Activated CD4-positive, alpha-beta T cell treated with anti-CD3 and anti-CD28 coated beads, Interleukin-2, amount 50 U/mL, for 48 hours (primary cell): ENCODE measurements around the gene BMX.

ENCODE experiments used
- DNase-seq, 2 experiments: peaks; one replicate each; pipeline ENCODE4 v3.0.0-alpha.2; 2020

The BMX gene

GRCh38 chrX:15500497-15500966 is at the start of gene BMX:
TSS of gene BMX (plus strand) at chrX:15500807. CDS start at chrX:15508354, 7,547 bp downstream.
- DNase-seq: no peak

DNA sequence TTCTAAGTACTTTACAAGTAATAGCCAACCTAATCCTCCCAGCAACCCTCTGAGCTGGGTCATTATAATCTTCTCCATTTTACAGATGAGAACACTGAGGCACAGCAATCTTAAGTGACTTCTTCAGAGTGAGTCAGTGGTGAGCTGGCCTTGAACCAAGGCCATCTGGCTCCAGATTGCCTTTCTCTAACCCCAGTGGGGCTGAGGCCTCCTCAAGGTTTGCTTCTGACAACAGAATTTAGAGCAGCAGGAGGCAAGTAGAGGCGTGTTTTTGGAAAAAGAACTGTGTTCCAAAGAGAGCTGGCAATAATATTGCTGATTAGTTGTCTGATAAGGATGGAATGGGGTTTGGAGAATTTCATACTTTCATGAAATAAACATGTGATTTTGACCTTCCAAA is 48.7 kb upstream of the BMX start:
- no peak for DNase-seq

- DNase-seq: no peak
Observed at GRCh38 chrX:15464704-15465103, 35.9 kb upstream of the BMX start.

DNA sequence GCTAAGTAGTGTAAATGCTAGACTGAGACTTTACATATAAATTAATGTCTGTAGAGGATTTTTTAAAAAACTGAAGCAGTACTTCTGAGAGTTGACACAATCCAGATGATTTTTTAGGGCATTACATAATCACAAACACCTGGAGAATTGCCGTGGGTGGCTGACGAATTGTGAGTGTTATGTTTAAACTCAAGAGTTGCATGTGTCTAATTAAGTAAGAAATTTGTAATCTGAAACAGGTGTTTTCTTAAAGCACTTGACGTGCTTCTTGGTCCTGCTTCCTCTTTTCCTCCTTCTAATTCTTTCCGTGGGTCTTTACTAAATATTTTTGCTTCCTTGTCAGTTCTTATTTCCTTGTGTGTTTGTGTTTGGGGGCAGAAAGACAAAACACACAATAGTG is 35.3 kb upstream of the BMX start:
- DNase-seq: no peak

- DNase-seq: peak in 1 of 2 experiments; percentile 6
Observed at GRCh38 chrX:15465896-15466651, 34.5 kb upstream of the BMX start.

DNA sequence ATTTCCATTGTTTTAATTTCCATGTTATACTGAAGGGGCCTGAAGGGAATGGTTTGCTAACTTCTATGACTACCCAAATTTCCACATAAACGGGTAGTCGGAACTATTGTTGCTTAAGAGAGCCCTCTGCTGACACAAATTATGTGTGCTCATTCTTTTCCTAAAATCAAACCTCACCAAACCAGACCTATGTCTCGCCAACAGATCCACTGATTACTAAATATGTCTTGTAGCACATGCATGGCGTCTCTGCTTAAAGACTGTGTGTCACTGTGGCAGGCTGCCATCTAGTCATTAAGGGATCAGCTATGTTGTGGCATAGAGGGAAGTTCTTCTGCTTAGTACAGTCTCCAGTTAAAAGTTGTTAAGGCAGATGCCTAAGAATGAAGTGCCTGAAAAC is 32.6 kb upstream of the BMX start:
- DNase-seq: no peak

GRCh38 chrX:15469613-15470012 is 31.0 kb upstream of the BMX start:
- no peak for DNase-seq

GRCh38 chrX:15471028-15471427 is 29.6 kb upstream of the BMX start:
- peak; percentile 52 to 66 for DNase-seq

- no peak for DNase-seq
Observed at GRCh38 chrX:15472531-15472930, 28.1 kb upstream of the BMX start.

DNA sequence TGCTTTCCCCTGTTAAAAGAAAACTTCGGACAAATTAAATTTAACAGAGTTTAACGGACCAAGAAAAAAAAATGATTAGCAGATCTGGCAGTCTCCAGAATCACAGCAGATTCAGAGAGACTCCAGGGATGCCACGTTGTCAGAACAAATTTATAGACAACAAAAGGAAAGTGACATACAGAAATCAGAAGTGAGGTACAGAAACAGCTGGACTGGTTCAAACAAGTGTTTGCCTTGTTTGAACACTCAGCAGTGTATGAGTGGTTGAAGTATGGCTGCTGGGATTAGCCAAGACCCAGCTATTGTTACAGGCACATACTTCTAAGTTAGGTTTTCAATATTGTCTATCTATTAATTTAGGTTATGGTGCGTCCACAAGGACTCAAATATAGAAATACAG is 26.6 kb upstream of the BMX start:
- DNase-seq: no peak

DNA sequence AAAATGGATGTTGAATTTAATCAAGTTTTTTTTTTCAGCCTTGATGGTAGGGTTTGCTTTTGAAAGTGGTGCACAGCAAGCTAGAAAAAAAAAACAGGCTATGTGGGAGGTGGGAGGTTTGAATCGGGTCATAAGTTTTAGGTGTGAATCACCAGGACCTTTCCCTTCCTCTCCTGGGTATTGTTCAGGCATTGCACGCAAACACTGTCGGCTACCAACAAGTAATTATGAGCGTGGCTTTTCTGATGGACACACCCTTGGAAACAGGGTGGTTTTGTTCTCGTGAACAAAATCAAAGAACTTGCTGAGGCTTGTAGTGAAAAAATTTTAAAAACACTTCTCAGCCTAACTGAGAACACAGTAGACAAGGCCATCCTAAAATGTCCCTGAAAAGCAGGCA is 25.6 kb upstream of the BMX start:
- DNase-seq: no peak

DNA sequence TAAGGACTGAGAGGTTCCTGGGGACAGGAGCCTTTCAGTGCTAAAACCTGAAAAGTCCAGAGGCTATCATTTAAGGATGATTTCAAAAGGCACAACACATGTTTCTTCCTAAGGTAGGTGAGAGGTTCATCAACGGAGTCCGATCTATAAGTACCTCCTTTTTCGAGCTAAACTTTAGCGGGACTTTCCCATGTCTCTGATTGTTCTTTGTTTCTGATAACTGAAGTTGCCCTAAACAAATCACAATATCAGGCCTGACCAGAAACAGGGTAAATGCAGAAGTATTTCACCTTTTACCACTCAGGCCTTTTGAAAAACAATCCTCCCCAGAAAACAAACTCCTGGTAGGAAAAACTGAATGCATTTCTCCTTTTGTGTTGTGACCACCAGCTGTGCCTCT is 25.1 kb upstream of the BMX start:
- DNase-seq: no peak

- DNase-seq: no peak
Observed at GRCh38 chrX:15483891-15484290, 16.7 kb upstream of the BMX start.

GRCh38 chrX:15492469-15492868 is 8.1 kb upstream of the BMX start:
- DNase-seq: no peak

- peak; percentile 66 to 79 for DNase-seq
Observed at GRCh38 chrX:15493118-15493962, 7.3 kb upstream of the BMX start, which contains the start of gene PIR. TSS of gene PIR (minus strand) at chrX:15493333. CDS start at chrX:15491257, 2,076 bp downstream.

- DNase-seq: no peak
Observed at GRCh38 chrX:15495801-15496200, 4.8 kb upstream of the BMX start.

DNA sequence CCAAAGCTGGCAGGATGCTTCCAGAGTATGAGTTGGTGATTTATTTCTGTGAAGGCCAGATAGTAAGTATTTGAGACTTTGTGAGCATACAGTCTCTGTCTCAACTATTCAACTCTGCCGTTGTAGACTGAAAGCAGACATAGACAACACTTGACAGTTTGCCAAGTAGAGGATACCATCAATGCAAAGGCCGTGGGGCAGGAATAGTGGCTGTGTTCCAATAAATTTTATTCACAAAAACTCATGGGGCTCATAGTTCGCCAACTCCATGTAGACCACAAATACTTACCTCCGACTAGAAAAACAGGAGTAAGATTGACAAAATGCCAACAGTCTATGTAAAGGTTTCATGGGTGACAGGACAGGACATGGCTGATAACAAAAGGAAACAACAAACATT is 3.8 kb upstream of the BMX start:
- DNase-seq: no peak

GRCh38 chrX:15497865-15498264 is 2.7 kb upstream of the BMX start:
- DNase-seq: peak; percentile 49 to 59

- DNase-seq: no peak
Observed at GRCh38 chrX:15498741-15499140, 1.9 kb upstream of the BMX start.

- DNase-seq: no peak
Observed at GRCh38 chrX:15499976-15500375, 631 bp upstream of the BMX start.

DNA sequence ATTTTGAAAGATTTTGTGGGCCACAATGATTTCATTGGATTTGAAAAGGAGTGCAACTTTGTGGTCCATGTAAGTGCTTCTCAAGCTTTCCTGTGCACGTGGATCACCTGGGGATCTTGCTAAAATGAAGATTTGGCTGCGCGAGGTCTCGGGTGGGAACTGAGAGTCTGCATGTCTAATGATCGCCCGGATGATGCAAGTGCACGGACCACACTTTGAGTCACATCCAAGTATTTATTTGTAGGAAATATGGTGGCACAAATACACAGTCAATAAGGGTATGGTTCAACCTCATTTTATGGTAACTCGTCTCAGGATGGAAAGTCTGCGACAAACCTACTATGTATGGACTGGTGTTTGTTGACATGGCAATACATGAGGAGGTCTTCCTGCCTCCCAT is 899 bp downstream of the BMX start:
- DNase-seq: no peak

GRCh38 chrX:15504661-15505060 is 4.1 kb downstream of the BMX start:
- no peak for DNase-seq

GRCh38 chrX:15505101-15505500 is 4.5 kb downstream of the BMX start:
- DNase-seq: no peak

GRCh38 chrX:15507005-15507404 is 6.4 kb downstream of the BMX start:
- no peak for DNase-seq
